Right hindlimb (tissue), 1 donor: ENCODE measurements around the gene B3GALT2.

ENCODE experiments used
- DNase-seq: peaks from one replicate; pipeline ENCODE4 v3.0.0-alpha.2; 2018

B3GALT2 gene

GRCh38 chr1:193181536-193181935, 4.9 kb downstream of the B3GALT2 start:
- DNase-seq: no peak

DNA sequence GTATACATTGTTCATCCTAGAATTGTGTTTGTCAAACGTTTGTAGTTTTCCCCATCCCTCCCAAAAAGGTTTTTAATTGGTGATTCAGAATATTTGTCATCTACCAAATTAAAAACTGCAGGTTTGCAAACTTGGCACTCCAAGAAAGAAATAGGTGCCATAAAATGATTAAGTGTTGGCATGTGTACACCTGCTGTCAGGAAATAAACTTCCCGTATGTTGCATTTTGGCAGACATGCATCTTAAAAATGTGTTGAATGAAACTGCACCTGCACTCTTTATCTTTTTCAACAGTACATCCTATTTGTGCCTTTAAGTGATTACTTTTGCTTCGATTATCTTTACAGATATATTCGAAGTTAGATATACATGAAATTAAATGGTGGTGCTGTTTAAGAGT, 7.3 kb downstream of the B3GALT2 start:
- DNase-seq: no peak

- no peak for DNase-seq
Measured at GRCh38 chr1:193176788-193177187, 9.6 kb downstream of the B3GALT2 start.

- no peak for DNase-seq
Measured at GRCh38 chr1:193176113-193176512, 10.3 kb downstream of the B3GALT2 start.

DNA sequence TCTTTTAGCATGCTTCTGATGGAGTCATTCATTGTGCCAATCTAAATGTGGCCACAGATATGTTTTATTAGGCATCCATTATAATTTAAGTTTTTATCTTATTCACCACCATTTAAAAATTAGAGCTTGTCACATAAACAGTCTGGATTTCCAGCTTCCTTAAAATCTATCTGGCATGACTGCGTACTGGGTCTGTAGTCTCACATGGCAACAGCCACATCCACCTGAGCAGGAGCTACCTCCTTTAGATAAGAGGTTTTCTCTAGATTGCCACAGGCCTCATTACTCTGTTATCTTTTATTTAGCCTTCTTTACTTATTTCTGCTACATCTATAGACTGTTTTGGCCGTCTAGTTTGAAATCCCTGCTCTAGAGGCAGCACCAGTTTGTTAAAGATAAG, 29.1 kb downstream of the B3GALT2 start:
- DNase-seq: no peak

GRCh38 chr1:193156822-193157142, 29.6 kb downstream of the B3GALT2 start:
- DNase-seq: no peak

DNA sequence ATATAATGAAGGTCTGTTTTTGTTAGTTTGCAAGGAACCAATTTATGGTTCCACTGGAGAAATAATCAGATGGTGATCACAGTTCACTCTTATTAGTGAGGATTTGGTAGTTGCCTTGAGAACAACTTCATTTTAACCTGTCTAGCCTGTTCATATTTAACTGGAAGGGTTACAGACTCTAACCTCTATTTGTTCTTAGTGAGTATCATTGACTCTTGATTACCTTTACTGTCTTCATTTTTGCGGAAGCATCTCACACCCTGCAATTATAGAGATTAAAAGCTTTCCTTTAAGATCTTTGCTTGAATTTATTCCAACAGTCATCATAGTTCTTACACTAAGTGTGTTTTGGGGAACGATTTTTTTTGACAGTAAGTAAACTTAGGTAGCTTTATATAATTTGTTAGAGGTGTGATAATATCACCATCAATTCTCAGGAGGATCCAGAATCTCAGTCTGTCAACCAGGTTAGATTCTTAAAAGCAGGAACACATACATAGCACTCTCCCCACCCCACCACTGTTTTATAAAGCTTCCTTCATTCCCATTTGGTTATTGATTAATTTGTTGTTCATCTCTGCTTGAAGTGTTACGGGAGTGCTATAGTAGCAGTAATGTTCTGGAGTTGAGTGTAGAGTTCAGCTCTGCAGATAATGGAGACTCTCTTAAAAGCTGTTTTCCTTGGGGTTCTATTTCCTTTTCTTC, 30.1 kb downstream of the B3GALT2 start:
- no peak for DNase-seq

DNA sequence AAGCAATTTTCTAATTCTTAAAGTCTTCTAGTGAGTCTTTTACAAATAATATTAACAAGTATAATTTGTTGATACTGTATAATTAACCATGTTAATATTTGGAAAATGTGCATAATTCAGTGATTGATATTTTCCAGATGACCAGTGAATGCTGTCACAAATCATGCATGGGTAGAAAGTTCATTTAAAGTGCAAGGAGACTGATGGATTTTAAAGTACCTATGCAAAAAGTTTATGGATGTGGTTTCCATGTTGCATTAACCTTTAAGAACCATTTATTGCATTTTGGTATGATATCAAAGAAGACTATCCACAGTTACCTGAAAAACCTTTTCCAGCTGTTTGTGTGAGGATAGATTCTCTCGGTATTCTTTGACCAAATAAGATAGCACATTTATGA, 41.4 kb downstream of the B3GALT2 start:
- no peak for DNase-seq

DNA sequence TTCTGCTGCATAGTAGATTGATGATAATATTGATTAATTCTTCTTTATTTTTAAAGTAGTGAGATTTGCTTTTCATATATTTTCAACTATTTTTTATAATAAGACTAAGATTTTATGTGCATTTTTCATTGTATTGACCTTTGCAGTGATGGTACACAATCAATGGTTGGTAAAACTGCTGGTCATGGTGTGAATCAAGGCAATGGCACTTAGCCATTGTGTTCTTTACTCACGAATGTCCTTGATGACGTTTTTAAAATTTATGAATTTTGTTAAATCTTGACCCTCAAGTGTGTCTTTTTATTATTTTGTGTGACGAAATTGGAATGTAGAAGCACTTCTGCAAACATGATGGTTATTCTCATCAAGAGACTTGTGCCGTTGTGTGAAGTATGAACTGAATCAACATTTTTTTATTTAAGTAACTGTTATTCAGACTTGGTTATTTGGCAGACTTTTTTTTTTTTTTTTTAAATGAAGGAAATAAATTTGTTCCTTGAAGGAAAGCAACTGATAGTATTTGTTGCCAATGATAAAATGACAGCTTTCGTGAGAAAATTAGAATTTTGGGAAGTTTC, 42.0 kb downstream of the B3GALT2 start:
- no peak for DNase-seq

DNA sequence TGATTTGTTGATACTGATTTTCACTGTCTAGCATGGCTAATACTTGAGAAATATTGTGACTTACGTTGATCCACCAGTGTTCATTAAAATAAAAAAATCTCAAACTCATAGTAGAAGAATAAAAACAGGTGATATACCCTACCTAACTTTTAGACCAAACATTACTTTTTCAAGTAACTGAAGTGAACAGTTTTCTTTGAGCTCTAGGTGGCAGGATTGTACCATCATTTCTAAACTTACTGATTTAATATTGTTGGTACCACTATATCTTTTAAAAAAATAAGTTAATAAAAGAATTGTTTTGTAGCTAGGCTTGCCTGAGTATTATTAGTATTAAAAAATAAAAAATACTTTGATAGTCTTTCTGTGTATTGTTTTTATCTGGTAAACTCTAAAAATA, 43.1 kb downstream of the B3GALT2 start:
- DNase-seq: no peak

DNA sequence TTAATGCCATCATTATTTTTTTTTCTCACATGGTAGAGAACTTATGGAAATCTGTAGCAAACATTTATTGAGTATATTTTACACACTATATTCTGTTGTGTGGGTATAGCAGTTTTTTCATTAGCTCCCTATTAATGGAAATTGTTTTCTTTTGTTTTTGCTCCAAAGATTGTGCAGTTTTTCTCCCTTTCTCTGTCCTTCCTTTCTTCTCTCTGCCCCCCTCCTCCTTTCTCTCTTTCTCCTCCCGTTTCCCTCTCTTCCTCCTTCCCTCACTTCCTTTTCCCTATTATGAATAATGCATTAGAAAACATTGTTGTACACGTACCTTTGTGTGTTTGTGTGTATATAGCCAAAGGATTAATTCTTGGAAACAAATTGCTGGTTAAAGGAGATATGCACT, 44.0 kb downstream of the B3GALT2 start:
- no peak for DNase-seq

GRCh38 chr1:193141804-193142203, 44.6 kb downstream of the B3GALT2 start:
- no peak for DNase-seq

GRCh38 chr1:193140254-193140653, 46.2 kb downstream of the B3GALT2 start:
- no peak for DNase-seq

DNA sequence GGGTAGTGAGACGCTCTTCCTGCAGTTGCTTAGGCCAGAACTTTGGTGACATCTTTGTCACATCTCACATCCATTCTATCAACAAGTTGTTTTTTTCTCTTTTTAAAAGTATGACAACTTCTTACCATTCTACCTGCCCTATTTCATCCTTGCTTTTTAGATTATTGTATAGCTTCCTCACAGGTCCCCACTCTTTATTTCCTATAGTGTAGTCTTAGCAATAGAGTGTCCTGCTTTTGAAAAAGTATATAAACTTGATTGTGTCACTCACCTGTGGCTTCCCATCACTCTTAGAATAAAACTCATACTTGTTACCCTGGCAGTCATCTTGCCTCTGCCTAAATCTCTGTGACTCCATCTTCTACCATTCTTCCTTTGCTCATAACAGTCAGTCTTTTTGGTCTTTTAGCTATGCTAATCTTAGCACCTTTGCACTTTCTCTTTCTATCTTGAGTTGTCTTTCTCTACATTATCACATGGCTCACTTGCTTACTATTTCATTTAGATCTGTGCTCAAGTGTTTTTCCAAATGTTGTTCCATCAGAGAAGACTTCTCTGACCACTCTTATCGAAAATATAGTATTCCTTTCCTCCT, 55.0 kb downstream of the B3GALT2 start:
- no peak for DNase-seq
